ENCODE data around the gene JAZF1.
A peak's percentile ranks its signal among the peaks of the same experiment; 100 is the strongest.

The JAZF1 gene

GRCh38 chr7:27850531-27850930 is 330.1 kb downstream of the JAZF1 start:
- peak; percentile 26; the same call in 1 of the 2 replicates for TF ChIP-seq CTCF (conservative IDR thresholded peaks at IDR 0.05)
- H3K27ac ChIP-seq: no peak overlapping the region; the same call in 1 of the 2 replicates

- TF ChIP-seq CTCF (conservative IDR thresholded peaks at IDR 0.05): no peak
- no peak overlapping the region for H3K27ac ChIP-seq
These were observed 334.2 kb downstream of the JAZF1 start for GRCh38 chr7:27846388-27846787.

- H3K27ac ChIP-seq: no peak overlapping the region
- no peak for TF ChIP-seq CTCF (conservative IDR thresholded peaks at IDR 0.05)
These were observed 336.9 kb downstream of the JAZF1 start for GRCh38 chr7:27843584-27844305.

GRCh38 chr7:27842851-27843250 is 337.7 kb downstream of the JAZF1 start:
- H3K27ac ChIP-seq: no peak overlapping the region

GRCh38 chr7:27842094-27842692 is 338.4 kb downstream of the JAZF1 start:
- H3K27ac ChIP-seq: no peak overlapping the region
- no peak for TF ChIP-seq CTCF (conservative IDR thresholded peaks at IDR 0.05)

More at GRCh38 chr7:27842851-27843250, 337.7 kb downstream of the JAZF1 start:
- TF ChIP-seq CTCF (conservative IDR thresholded peaks at IDR 0.05): no peak

GRCh38 chr7:27840760-27841364 is 339.7 kb downstream of the JAZF1 start:
- TF ChIP-seq CTCF (conservative IDR thresholded peaks at IDR 0.05): no peak

GRCh38 chr7:27840313-27840712 is 340.3 kb downstream of the JAZF1 start:
- no peak for TF ChIP-seq CTCF (conservative IDR thresholded peaks at IDR 0.05)
- H3K27ac ChIP-seq: no peak overlapping the region

More at GRCh38 chr7:27840760-27841364, 339.7 kb downstream of the JAZF1 start:
- no peak overlapping the region for H3K27ac ChIP-seq
